Measurements from ENCODE around the gene ARVCF.

DNA sequence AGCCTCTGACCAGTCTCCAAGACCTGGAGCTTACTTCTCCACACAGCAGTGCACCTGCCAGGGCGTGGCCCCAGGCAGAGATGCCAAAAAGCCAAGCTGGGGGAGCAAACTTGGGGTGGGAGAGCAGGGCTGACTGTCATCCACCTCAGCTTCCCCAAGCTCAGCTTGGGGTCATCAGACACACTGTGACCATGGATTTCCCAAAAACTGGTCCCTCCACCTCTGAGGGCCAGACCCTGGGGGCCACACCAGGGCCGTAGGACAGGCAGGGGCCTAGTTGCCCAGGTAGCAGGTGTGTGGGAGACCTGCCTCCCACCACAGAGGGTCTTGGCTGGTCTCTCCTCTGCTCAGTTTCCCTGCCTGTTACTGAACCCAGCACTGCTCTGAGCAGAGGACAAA, 30.6 kb downstream of the ARVCF start:
- TF ChIP-seq, protein P1, sequence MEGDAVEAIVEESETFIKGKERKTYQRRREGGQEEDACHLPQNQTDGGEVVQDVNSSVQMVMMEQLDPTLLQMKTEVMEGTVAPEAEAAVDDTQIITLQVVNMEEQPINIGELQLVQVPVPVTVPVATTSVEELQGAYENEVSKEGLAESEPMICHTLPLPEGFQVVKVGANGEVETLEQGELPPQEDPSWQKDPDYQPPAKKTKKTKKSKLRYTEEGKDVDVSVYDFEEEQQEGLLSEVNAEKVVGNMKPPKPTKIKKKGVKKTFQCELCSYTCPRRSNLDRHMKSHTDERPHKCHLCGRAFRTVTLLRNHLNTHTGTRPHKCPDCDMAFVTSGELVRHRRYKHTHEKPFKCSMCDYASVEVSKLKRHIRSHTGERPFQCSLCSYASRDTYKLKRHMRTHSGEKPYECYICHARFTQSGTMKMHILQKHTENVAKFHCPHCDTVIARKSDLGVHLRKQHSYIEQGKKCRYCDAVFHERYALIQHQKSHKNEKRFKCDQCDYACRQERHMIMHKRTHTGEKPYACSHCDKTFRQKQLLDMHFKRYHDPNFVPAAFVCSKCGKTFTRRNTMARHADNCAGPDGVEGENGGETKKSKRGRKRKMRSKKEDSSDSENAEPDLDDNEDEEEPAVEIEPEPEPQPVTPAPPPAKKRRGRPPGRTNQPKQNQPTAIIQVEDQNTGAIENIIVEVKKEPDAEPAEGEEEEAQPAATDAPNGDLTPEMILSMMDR (IDR thresholded peaks at IDR 0.05) = no peak
- TF ChIP-seq POLR2A (IDR thresholded peaks at IDR 0.05) = no peak
